Smooth muscle cell (in vitro differentiated cells): ENCODE data around the gene MCF2L2. TPM values are rescaled to one million over a fixed set of nuclear protein-coding genes. Genes with fewer than 3 reads are reported as not detected.

Experiments
- DNase-seq: peaks from one replicate; lab custom pipeline; 2025; ENCODE audit not compliant: unreplicated experiment; lab: John Stamatoyannopoulos, UW
- H2AFZ ChIP-seq: fragments of 200-600 bp; sonication (generic); 2 replicates; pipeline ENCODE4 v1.6.0; 2016; ENCODE audit warnings: antibody characterized with exemption, low read depth, mild to moderate bottlenecking
- H3F3A ChIP-seq: fragments of 200-600 bp; sonication (generic); 2 replicates; pipeline ENCODE4 v1.6.0; 2017; ENCODE audit warnings: antibody characterized with exemption, low read depth
- H3K27ac ChIP-seq: fragments of 200-600 bp; sonication (generic); 2 replicates; pipeline ENCODE4 v1.5.1; 2016; ENCODE audit warnings: low read depth, mild to moderate bottlenecking
- H3K27me3 ChIP-seq: fragments of 200-600 bp; sonication (generic); 2 replicates; pipeline ENCODE4 v1.6.1; 2016; ENCODE audit warnings: low read depth, mild to moderate bottlenecking
- H3K36me3 ChIP-seq: fragments of 200-600 bp; sonication (generic); 2 replicates; pipeline ENCODE4 v1.5.1; 2016; ENCODE audit warnings: low read depth
- H3K4me1 ChIP-seq: fragments of 200-600 bp; sonication (generic); 2 replicates; pipeline ENCODE4 v1.5.1; 2016; ENCODE audit warnings: low read depth
- H3K4me2 ChIP-seq: fragments of 200-600 bp; sonication (generic); 2 replicates; pipeline ENCODE4 v1.6.0; 2016; ENCODE audit warnings: mild to moderate bottlenecking
- H3K4me3 ChIP-seq: fragments of 200-600 bp; sonication (generic); 2 replicates; pipeline ENCODE4 v1.5.1; 2016; ENCODE audit warnings: mild to moderate bottlenecking
- H3K79me2 ChIP-seq: fragments of 200-600 bp; sonication (generic); 2 replicates; pipeline ENCODE4 v1.6.0; 2016; ENCODE audit warnings: low read depth, mild to moderate bottlenecking
- H3K9ac ChIP-seq: fragments of 200-600 bp; sonication (generic); 2 replicates; pipeline ENCODE4 v1.6.0; 2016; ENCODE audit warnings: low read depth
- H3K9me3 ChIP-seq: fragments of 200-600 bp; sonication (generic); replicated peaks from 2 replicates; pipeline ENCODE4 v1.5.1; 2016; ENCODE audit warnings: low read depth
- H4K20me1 ChIP-seq: fragments of 200-600 bp; sonication (generic); 2 replicates; pipeline ENCODE4 v1.6.0; 2016; ENCODE audit warnings: low read depth
- CTCF ChIP-seq: fragments of 200-600 bp; sonication (generic); IDR thresholded peaks from 2 replicates; pipeline ENCODE4 v1.5.1; 2017; ENCODE audit warnings: borderline replicate concordance, mild to moderate bottlenecking, antibody characterized with exemption; ENCODE audit not compliant: insufficient read depth, poor library complexity, severe bottlenecking
- WGBS: methylation state at CpG from one replicate; pipeline ENCODE4 v1.1.7; 2016; ENCODE audit warnings: low lambda C conversion rate; 5-methylcytosine and 5-hydroxymethylcytosine counted together
- polyA plus RNA-seq: library from polyadenylated mRNA; unstranded; fragments of >200 nt; fragmentation: Nextera tagmentation; extraction: Ambion mirVana; gene quantifications from 2 replicates; pipeline ENCODE4 v1.2.1, GENCODE V29; 2016
- total RNA-seq: library from RNA; depleted of rRNA; stranded (reverse); fragments of >200 nt; gene quantifications from 2 replicates; pipeline ENCODE4 v1.2.3, GENCODE V29; 2014

The MCF2L2 gene
- total and polyA plus RNA-seq, 2 experiments from 2014 or later: 0.09 TPM; not detected in 1

- no peak overlapping the region for H3K9ac ChIP-seq
- WGBS: 100% methylated on average over 4 of the region's 4 CpGs
Measured at GRCh38 chr3:183454064-183454463, 25.6 kb upstream of the MCF2L2 start.

GRCh38 chr3:183449791-183450190 lies 21.4 kb upstream of the MCF2L2 start:
- no peaks in the 10 kb centered on the region for H3K9me3 ChIP-seq
- peak overlapping the region; percentile 65 for H3K4me3 ChIP-seq
- TF ChIP-seq CTCF: no peak
- peaks cover 22% of the 10 kb centered on the region for H3K4me1 ChIP-seq
- H4K20me1 ChIP-seq: peaks cover 23% of the 10 kb centered on the region
- DNase-seq: no peak
- peak overlapping the region; percentile 36 for H3K27ac ChIP-seq
- peak overlapping the region; percentile 26 for H2AFZ ChIP-seq
- no peaks in the 10 kb centered on the region for H3K27me3 ChIP-seq
- no peaks in the 10 kb centered on the region for H3F3A ChIP-seq
- 61% methylated on average over 1 of the region's 1 CpG for WGBS
- peaks cover 30% of the 10 kb centered on the region for H3K79me2 ChIP-seq
- peaks cover 7% of the 10 kb centered on the region for H3K36me3 ChIP-seq
- H3K4me2 ChIP-seq: peak overlapping the region; percentile 90
- peak overlapping the region; percentile 57 for H3K9ac ChIP-seq

More at GRCh38 chr3:183454064-183454463, 25.6 kb upstream of the MCF2L2 start:
- Histone ChIP-seq H3K9me3 (no peaks in the 10 kb centered on the region), H3K79me2 (peaks cover 20% of the 10 kb centered on the region), H3K36me3 (peaks cover 10% of the 10 kb centered on the region), H3K4me1 (peaks cover 9% of the 10 kb centered on the region), H4K20me1 (peaks cover 23% of the 10 kb centered on the region), H3K27me3 (no peaks in the 10 kb centered on the region), H3F3A (no peaks in the 10 kb centered on the region), H3K27ac (no peak overlapping the region), H2AFZ (no peak overlapping the region), H3K4me3 (no peak overlapping the region), H3K4me2 (no peak overlapping the region)
- DNase-seq: no peak
- no peak for TF ChIP-seq CTCF

- Histone ChIP-seq H3F3A (no peaks in the 10 kb centered on the region), H3K4me2 (peak overlapping the region; percentile 90), H4K20me1 (peaks cover 23% of the 10 kb centered on the region), H3K9ac (peak overlapping the region; percentile 57), H3K9me3 (no peaks in the 10 kb centered on the region), H3K4me3 (peak overlapping the region; percentile 65), H3K4me1 (peaks cover 22% of the 10 kb centered on the region), H3K79me2 (peaks cover 30% of the 10 kb centered on the region), H3K36me3 (peaks cover 7% of the 10 kb centered on the region), H3K27ac (peak overlapping the region; percentile 36), H2AFZ (peak overlapping the region; percentile 26), H3K27me3 (no peaks in the 10 kb centered on the region)
- no peak for DNase-seq
- TF ChIP-seq CTCF: no peak
- WGBS: 18% methylated on average over 4 of the region's 4 CpGs
Measured at GRCh38 chr3:183449391-183449790, 21.0 kb upstream of the MCF2L2 start.

- H3K9me3 ChIP-seq: no peaks in the 10 kb centered on the region
- 69% methylated on average over 3 of the region's 3 CpGs for WGBS
- DNase-seq: no peak
- H3K9ac ChIP-seq: peak overlapping the region; percentile 57
- peaks cover 30% of the 10 kb centered on the region for H3K79me2 ChIP-seq
- peak overlapping the region; percentile 92 for H2AFZ ChIP-seq
- H4K20me1 ChIP-seq: peaks cover 23% of the 10 kb centered on the region
- TF ChIP-seq CTCF: no peak
- peaks cover 4% of the 10 kb centered on the region for H3K36me3 ChIP-seq
- H3F3A ChIP-seq: no peaks in the 10 kb centered on the region
- peak overlapping the region; percentile 90 for H3K4me2 ChIP-seq
- H3K27ac ChIP-seq: peak overlapping the region; percentile 36
- H3K27me3 ChIP-seq: no peaks in the 10 kb centered on the region
- H3K4me3 ChIP-seq: peak overlapping the region; percentile 65
- peaks cover 22% of the 10 kb centered on the region for H3K4me1 ChIP-seq
Measured at GRCh38 chr3:183448369-183449128, 20.1 kb upstream of the MCF2L2 start.
